NCI-H146 treated with DMSO at 0.1 percent for 48 hours (cell line): ENCODE measurements around the gene EFHD2.
"Not testable (repeated sequence)": the region's sequence is repeated elsewhere in the genome, so short reads cannot be mapped to it uniquely, and the experiment has no call there.

Experiments
- DNase-seq: peaks from one replicate; lab custom pipeline; 2025; ENCODE audit not compliant: unreplicated experiment; lab: John Stamatoyannopoulos, UW

The EFHD2 gene

GRCh38 chr1:15452216-15452615, 42.5 kb downstream of the EFHD2 start:
- DNase-seq, result no peak

GRCh38 chr1:15452866-15453571, 43.3 kb downstream of the EFHD2 start:
- no peak for DNase-seq

- DNase-seq, result no peak
Observed at GRCh38 chr1:15453734-15454133, 44.0 kb downstream of the EFHD2 start.

- DNase-seq, result no peak
Observed at GRCh38 chr1:15454256-15454655, 44.6 kb downstream of the EFHD2 start.

- DNase-seq, result no peak
Observed at GRCh38 chr1:15455522-15455921, 45.8 kb downstream of the EFHD2 start.

GRCh38 chr1:15456313-15456954, 46.7 kb downstream of the EFHD2 start, which contains the start of gene CELA2A:
CELA2A (plus strand) TSS chr1:15456732; CDS start chr1:15456754, 22 bp downstream.
- no peak for DNase-seq

- no peak for DNase-seq
Observed at GRCh38 chr1:15457585-15457984, 47.9 kb downstream of the EFHD2 start.

GRCh38 chr1:15458388-15458787, 48.7 kb downstream of the EFHD2 start:
- not testable (repeated sequence) for DNase-seq

- no peak for DNase-seq
Observed at GRCh38 chr1:15459771-15460707, 50.4 kb downstream of the EFHD2 start.

- DNase-seq, result no peak
Observed at GRCh38 chr1:15460708-15461095, 51.0 kb downstream of the EFHD2 start.

- peak; percentile 38 for DNase-seq
Observed at GRCh38 chr1:15463064-15463800, 53.5 kb downstream of the EFHD2 start.

GRCh38 chr1:15463926-15464322, 54.2 kb downstream of the EFHD2 start:
- not testable (repeated sequence) for DNase-seq

- no peak for DNase-seq
Observed at GRCh38 chr1:15465674-15466073, 56.0 kb downstream of the EFHD2 start.

- DNase-seq, result not testable (repeated sequence)
Observed at GRCh38 chr1:15466955-15467625, 57.4 kb downstream of the EFHD2 start.

- DNase-seq, result no peak
Observed at GRCh38 chr1:15468145-15468544, 58.5 kb downstream of the EFHD2 start.

GRCh38 chr1:15469361-15469760, 59.7 kb downstream of the EFHD2 start:
- DNase-seq, result no peak

GRCh38 chr1:15469821-15470448, 60.2 kb downstream of the EFHD2 start:
- peak; percentile 36 for DNase-seq

GRCh38 chr1:15471067-15471466, 61.4 kb downstream of the EFHD2 start:
- not testable (repeated sequence) for DNase-seq

GRCh38 chr1:15471723-15472122, 62.0 kb downstream of the EFHD2 start:
- DNase-seq, result not testable (repeated sequence)

GRCh38 chr1:15472587-15472986, 62.9 kb downstream of the EFHD2 start:
- DNase-seq, result no peak
